Vagina (tissue), 2 donors: ENCODE data around the gene RNASEH1. TPM values are rescaled to one million over a fixed set of nuclear protein-coding genes. Genes with fewer than 3 reads are reported as not detected.
A peak's percentile ranks its signal among the peaks of the same experiment; 100 is the strongest.

Source experiments
- DNase-seq, 2 donors: peaks; one replicate each; pipeline ENCODE4 v3.0.0-alpha.2; 2017; ENCODE audit errors: extremely low spot score in 2 of 2
- H3K27ac ChIP-seq: fragments of 200-600 bp; sonication (generic); one replicate; pipeline ENCODE4 v1.5.1; 2019
- H3K27me3 ChIP-seq: fragments of 200-600 bp; sonication (generic); one replicate; pipeline ENCODE4 v1.5.1; 2019
- H3K36me3 ChIP-seq, 2 donors: fragments of 200-600 bp; sonication (generic); one replicate each; pipeline ENCODE4 v1.5.1; 2017 to 2019
- H3K4me1 ChIP-seq: fragments of 200-600 bp; sonication (generic); one replicate; pipeline ENCODE4 v1.5.1; 2019
- H3K4me3 ChIP-seq, 2 donors: fragments of 200-600 bp; sonication (generic); 1 replicate in 1 of 2; 2 replicates in 1 of 2; pipeline ENCODE4 v1.5.1; 2016 to 2019
- H3K9me3 ChIP-seq: fragments of 200-600 bp; sonication (generic); one replicate; pipeline ENCODE4 v1.5.1; 2019
- CTCF ChIP-seq, 3 experiments: fragments of 450-650 bp in 2 of 3; fragments of 200-600 bp in 1 of 3; sonication (generic) in 1 of 3; IDR thresholded peaks; one replicate each; pipeline ENCODE4 v1.5.1; 2017 to 2019; ENCODE audit warnings: antibody characterized with exemption in 3 of 3, mild to moderate bottlenecking in 2 of 3, moderate library complexity in 2 of 3
- POLR2A ChIP-seq, 2 donors: fragments of 450-650 bp; IDR thresholded peaks; one replicate each; pipeline ENCODE4 v1.6.1; 2017; ENCODE audit warnings: antibody characterized with exemption in 2 of 2, mild to moderate bottlenecking in 2 of 2, moderate library complexity in 2 of 2
- POLR2AphosphoS5 ChIP-seq, 2 donors: sonication (generic); formaldehyde crosslinking; IDR thresholded peaks; one replicate each; pipeline ENCODE4 v1.9.0; 2017; ENCODE audit warnings: antibody characterized with exemption in 2 of 2, mild to moderate bottlenecking in 2 of 2, low read depth in 1 of 2; ENCODE audit not compliant: insufficient read depth in 1 of 2
- intact Hi-C: fragments of 100-400 bp; cut with DNase I; formaldehyde crosslinking; loops from one replicate; pipeline ENCODE4 v1.15.1; 2023
- total RNA-seq: library from RNA; depleted of rRNA; stranded (reverse); fragments of >200 nt; gene quantifications from one replicate; pipeline ENCODE4 v1.2.3, GENCODE V29; 2016

RNASEH1 gene
- total RNA-seq, 1 donor from 2014 or later, result 17.2 TPM

DNA sequence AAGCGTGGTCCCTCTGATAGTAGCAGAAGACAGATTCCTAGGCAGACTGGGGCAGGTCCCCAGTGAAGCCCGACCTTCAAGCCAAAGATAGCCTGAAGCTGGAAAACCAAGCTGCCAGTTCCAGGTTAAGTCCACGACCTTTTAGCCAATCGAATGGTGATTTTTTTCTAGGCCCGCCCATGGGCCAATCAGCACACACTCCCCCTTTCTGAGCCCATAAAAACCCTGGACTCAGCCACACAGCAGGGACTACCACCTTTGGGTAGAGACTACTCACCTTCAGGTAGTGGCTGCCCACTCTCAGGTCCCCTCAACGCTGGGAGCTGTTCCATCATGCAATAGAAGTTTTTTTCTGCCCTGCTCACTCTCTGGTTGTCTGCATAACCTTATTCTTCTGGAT lies 24.3 kb downstream of the RNASEH1 start:
- TF ChIP-seq CTCF (IDR thresholded peaks at IDR 0.05), result no peak
- no peak for TF ChIP-seq POLR2AphosphoS5 (IDR thresholded peaks at IDR 0.05; ENCODE audit: insufficient read depth in 1 of 2, low read depth in 1 of 2)
- no peak for TF ChIP-seq POLR2A (IDR thresholded peaks at IDR 0.05)
- no peak for DNase-seq
- Histone ChIP-seq H3K4me1 (peaks cover 24% of the 10 kb centered on the region), H3K27me3 (no peaks in the 10 kb centered on the region), H3K9me3 (no peaks in the 10 kb centered on the region), H3K4me3 (no peak overlapping the region), H3K27ac (peak overlapping the region; percentile 98), H3K36me3 (no peaks in the 10 kb centered on the region)
- intact Hi-C loops, result no loop called here

DNA sequence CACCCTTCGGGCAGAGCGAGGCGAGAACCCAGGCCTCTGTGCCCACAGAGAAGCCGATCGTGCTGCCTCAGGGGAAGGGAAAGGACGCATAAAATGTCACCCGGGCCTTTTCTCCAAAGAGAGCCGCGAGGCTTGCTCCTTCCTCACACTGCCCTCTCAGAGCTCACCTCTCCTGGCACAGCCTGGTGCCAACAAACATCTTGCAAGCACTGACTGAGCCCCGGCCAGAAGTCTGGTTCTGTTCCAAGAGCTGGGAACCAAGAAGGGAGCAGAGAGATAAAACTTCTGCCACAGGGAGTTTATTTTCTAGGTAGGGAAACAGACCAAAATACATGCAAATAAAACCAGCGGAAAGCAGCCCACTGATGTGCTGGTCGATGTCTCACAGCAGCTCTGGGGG lies 25.2 kb downstream of the RNASEH1 start:
- intact Hi-C loops, result no loop called here
- Histone ChIP-seq H3K4me1 (peaks cover 24% of the 10 kb centered on the region), H3K4me3 (no peak overlapping the region), H3K9me3 (no peaks in the 10 kb centered on the region), H3K27me3 (no peaks in the 10 kb centered on the region), H3K27ac (no peak overlapping the region), H3K36me3 (no peaks in the 10 kb centered on the region)
- TF ChIP-seq POLR2AphosphoS5 (IDR thresholded peaks at IDR 0.05; ENCODE audit: insufficient read depth in 1 of 2, low read depth in 1 of 2) (no peak), CTCF (IDR thresholded peaks at IDR 0.05) (no peak), POLR2A (IDR thresholded peaks at IDR 0.05) (no peak)
- DNase-seq, result no peak

DNA sequence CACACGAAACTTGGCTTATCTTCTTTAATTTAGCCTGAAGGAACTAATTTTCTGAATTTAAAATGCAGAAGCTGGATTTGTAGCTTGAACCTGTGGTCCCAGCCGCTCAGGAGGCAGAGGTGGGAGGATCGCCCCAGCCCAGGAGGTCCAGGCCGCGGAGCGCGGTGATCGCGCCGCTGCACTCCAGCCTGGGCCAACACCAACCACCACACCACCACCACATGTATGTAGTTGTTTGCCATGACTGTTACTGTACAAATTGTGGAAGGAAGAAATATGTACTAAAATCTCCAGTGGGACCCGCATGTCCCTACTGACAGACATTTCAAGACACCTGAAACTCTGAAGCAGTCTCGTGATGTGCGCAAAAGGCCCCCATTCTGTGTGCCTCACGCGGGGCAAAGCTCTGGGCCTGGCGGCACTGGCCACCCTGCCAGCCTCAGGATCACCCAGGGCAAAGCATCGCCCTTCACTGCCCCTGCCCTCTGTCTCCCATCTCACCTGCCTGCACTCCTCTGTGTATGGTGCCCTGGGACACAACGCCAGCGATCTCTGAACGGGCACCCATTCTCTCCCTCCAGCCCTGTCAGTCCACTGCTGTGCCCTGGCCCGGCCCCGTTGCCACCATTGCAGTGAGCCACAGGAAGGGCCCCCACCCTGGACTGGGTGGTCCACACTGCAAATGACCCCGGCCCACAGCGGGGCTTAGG lies 28.7 kb downstream of the RNASEH1 start:
- Histone ChIP-seq H3K9me3 (no peaks in the 10 kb centered on the region), H3K4me1 (no peaks in the 10 kb centered on the region), H3K27ac (no peak overlapping the region), H3K27me3 (no peaks in the 10 kb centered on the region), H3K36me3 (no peaks in the 10 kb centered on the region), H3K4me3 (no peak overlapping the region)
- intact Hi-C loops, result no loop called here
- no peak for DNase-seq
- TF ChIP-seq CTCF (IDR thresholded peaks at IDR 0.05) (no peak), POLR2AphosphoS5 (IDR thresholded peaks at IDR 0.05; ENCODE audit: insufficient read depth in 1 of 2, low read depth in 1 of 2) (no peak), POLR2A (IDR thresholded peaks at IDR 0.05) (no peak)

GRCh38 chr2:3527886-3528785 lies 30.0 kb downstream of the RNASEH1 start:
- no peak overlapping the region for H3K4me3 ChIP-seq
- no peaks in the 10 kb centered on the region for H3K27me3 ChIP-seq
- no peak for TF ChIP-seq POLR2AphosphoS5 (IDR thresholded peaks at IDR 0.05; ENCODE audit: insufficient read depth in 1 of 2, low read depth in 1 of 2)
- DNase-seq, result no peak
- H3K9me3 ChIP-seq, result no peaks in the 10 kb centered on the region
- H3K36me3 ChIP-seq, result no peaks in the 10 kb centered on the region
- intact Hi-C loops, result no loop called here
- no peaks in the 10 kb centered on the region for H3K4me1 ChIP-seq
- no peak overlapping the region for H3K27ac ChIP-seq

GRCh38 chr2:3526871-3527270 lies 31.3 kb downstream of the RNASEH1 start:
- H3K9me3 ChIP-seq, result no peaks in the 10 kb centered on the region
- no peaks in the 10 kb centered on the region for H3K27me3 ChIP-seq
- H3K4me3 ChIP-seq, result no peak overlapping the region
- no peaks in the 10 kb centered on the region for H3K36me3 ChIP-seq
- H3K27ac ChIP-seq, result no peak overlapping the region
- H3K4me1 ChIP-seq, result no peaks in the 10 kb centered on the region
- DNase-seq, result no peak
- intact Hi-C loops, result no loop called here
- TF ChIP-seq CTCF (IDR thresholded peaks at IDR 0.05) (no peak), POLR2A (IDR thresholded peaks at IDR 0.05) (no peak), POLR2AphosphoS5 (IDR thresholded peaks at IDR 0.05; ENCODE audit: insufficient read depth in 1 of 2, low read depth in 1 of 2) (no peak)
